Stimulated activated CD4-positive, alpha-beta T cell treated with anti-CD3 and anti-CD28 coated beads, Interleukin-12 subunit alpha, Interleukin-12 subunit beta, amount 100 ng/mL, for 4 hours (primary cell): ENCODE data around the gene NEK7.
"Not testable (repeated sequence)": the region's sequence is repeated elsewhere in the genome, so short reads cannot be mapped to it uniquely, and the experiment has no call there.

Source experiments
- DNase-seq: peaks from one replicate; pipeline ENCODE4 v3.0.0-alpha.2; 2020

The NEK7 gene

DNA sequence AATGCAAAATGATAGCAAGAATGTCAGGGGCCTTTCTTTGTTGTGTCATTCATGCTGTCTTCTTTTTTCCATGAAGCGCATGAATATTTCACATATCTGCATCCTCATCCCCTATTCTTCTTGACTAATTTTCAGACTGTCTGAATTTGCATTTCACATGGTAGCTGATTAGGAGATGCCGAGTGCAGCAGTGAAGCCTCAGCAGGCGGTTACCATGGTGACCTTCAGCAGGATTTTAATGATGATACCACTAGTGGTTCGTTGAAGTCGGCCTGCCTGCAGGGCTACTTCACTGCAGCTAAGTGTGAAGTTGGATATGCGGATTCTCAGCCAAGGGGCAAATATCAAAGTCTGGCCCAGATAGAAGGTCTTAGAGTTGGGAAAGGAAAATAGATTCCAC lies 141.8 kb downstream of the NEK7 start:
- no peak for DNase-seq

- DNase-seq = no peak
Measured at GRCh38 chr1:198300451-198300850, 143.7 kb downstream of the NEK7 start.

DNA sequence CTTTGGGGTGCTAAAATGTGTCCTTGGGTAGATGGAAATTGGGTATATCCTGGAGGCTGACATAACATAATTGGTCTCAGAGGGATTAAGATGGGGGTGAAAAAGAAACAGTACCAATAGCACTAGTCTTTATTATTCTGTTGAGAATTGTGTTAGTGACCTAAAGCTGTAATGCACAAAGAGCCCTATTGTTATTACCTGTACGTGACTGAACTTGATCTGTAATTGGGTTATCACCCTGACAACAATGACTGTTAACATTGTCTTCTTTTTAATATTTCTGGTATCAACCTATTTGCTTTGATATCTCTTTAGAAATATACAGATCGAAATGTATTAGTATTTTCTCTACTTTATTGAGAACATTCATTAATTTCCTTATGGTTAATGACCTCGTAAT lies 147.6 kb downstream of the NEK7 start:
- no peak for DNase-seq

GRCh38 chr1:198314817-198315216 lies 158.0 kb downstream of the NEK7 start:
- DNase-seq = not testable (repeated sequence)

DNA sequence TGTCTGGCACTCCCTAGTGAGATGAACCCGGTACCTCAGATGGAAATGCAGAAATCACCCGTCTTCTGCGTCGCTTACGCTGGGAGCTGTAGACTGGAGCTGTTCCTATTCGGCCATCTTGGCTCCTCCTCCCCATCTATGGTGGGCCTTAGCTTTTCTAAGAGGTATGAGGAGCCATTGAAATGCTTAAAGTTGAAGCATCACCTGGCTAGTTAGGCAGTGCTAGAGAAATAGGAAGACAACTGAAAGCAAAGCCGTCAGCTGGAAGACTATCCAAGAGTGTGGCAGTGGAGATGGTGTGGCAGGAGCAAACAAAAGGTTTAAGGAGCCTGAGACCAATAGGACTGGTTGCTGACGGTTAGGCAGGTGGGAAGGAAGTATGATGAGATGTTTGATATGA lies 158.5 kb downstream of the NEK7 start:
- not testable (repeated sequence) for DNase-seq

GRCh38 chr1:198316546-198317100 lies 159.8 kb downstream of the NEK7 start:
- DNase-seq = no peak

GRCh38 chr1:198318085-198318484 lies 161.3 kb downstream of the NEK7 start:
- DNase-seq = no peak

DNA sequence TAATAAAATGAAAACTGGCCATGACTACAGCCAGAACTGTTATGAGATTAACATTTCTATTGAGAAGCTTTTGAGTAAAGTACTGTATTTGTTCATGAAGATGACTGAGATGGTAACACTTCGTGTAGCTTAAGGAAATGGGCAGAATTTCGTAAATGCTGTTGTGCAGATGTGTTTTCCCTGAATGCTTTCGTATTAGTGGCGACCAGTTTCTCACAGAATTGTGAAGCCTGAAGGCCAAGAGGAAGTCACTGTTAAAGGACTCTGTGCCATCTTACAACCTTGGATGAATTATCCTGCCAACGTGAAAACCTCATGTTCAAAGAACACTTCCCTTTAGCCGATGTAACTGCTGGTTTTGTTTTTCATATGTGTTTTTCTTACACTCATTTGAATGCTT lies 164.0 kb downstream of the NEK7 start:
- DNase-seq = no peak

GRCh38 chr1:198326232-198326631 lies 169.4 kb downstream of the NEK7 start:
- DNase-seq = no peak

DNA sequence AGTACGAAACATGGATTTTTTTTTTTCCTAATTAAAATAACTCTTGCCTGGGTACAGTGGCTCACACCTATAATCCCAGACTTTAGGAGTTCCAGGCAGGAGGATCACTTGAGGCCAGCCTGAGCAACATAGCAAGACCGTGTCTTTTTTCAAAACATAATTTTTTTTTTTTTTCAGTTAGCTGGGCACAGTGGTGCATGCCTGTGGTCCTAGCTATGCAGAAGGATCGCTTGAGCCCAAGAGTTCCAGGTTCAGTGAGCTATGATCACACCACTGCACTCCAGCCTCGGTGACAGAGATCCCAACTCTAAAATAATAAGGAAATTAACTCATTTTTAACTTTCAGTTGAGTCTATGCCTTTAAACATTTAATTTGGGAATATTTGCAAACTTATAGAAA lies 170.1 kb downstream of the NEK7 start:
- DNase-seq = no peak

GRCh38 chr1:198328458-198329032 lies 171.7 kb downstream of the NEK7 start:
- DNase-seq = no peak

DNA sequence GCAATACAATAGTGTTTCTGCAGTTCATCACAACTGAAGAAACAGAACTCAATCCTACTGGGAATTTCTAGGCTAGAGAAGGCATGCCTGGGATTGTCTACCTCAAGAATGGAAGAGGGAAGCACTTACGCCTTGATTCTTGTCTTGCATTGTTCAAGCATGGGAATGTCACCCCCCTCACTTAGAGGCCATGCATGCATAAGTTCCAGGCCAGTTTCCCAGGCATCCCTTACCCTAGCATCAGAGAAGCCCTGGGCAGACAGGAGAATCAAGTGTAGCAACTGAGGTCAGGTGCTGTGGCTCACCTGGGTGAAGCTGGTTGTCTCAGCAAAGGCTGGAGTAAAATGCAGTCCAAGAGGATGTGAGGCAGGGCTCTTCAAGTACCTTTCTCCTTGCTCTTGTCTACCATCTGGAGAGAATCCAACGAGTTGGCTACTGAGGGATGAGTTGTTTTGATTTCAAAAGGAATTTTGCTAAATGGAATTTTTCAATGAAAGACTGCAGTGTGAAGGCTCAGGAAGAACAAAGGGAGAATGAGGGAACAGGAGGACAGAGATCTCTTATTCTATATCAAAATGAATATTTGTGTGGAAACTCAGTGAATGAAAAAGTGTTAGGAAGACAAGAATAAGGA lies 174.3 kb downstream of the NEK7 start:
- no peak for DNase-seq

GRCh38 chr1:198333744-198334143 lies 176.9 kb downstream of the NEK7 start:
- no peak for DNase-seq

- no peak for DNase-seq
Measured at GRCh38 chr1:198335663-198336062, 178.9 kb downstream of the NEK7 start.

DNA sequence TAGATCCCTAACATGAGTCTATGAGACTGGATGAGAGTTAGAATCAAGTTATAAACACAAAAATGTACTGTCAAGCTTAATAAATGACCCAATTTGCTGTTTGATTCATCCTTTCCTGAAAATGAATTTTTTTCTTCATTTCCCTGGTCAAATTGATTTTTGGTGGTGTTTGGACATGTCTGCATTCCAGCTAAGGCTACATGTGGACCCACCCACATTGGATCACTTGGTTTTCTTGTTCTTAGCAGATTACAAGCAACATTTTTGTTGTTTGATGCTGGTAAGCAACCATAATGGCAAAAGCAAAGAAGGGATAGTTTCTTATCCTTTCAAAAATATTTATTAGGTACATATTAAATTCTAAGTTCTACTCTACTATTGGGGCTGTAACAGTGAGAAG lies 181.1 kb downstream of the NEK7 start:
- DNase-seq = no peak

GRCh38 chr1:198340139-198340538 lies 183.3 kb downstream of the NEK7 start:
- DNase-seq = no peak

DNA sequence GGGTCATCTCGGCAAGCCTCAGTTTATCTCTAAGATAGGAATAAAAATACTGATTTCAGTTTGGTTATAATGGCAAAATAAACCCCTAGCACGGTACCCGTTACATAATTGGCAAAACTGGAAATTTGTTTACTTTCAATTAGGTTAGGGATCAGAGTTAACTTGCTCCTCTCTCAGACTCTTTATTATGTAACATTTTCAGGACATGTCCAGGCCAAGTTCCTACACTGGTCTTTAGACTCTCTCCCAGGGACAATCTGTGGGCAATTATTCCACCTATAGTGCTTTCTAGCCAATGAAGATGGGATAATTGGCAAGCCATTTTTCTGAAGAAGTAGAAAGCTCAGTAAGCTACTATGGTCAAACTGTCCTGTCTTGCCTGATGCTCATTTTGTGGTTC lies 189.4 kb downstream of the NEK7 start:
- DNase-seq = no peak

DNA sequence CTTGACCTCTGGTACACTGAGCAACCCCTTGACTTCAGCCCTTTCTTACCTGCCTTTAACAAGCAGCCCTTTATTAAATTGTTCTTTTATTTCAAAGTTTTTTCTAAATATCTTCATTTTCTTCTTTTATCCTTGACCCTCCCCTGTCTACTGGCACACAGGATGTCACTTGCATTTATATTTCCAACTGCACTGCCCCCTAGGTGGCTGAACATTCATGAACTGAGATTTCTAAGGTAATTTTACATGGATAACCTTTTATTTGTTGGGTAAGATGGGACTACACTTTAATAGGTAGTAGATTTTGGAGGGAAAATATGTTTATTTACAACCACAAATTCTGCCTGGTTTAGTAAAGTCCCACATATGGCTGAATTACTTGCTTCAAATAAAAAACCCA lies 193.7 kb downstream of the NEK7 start:
- DNase-seq = no peak

DNA sequence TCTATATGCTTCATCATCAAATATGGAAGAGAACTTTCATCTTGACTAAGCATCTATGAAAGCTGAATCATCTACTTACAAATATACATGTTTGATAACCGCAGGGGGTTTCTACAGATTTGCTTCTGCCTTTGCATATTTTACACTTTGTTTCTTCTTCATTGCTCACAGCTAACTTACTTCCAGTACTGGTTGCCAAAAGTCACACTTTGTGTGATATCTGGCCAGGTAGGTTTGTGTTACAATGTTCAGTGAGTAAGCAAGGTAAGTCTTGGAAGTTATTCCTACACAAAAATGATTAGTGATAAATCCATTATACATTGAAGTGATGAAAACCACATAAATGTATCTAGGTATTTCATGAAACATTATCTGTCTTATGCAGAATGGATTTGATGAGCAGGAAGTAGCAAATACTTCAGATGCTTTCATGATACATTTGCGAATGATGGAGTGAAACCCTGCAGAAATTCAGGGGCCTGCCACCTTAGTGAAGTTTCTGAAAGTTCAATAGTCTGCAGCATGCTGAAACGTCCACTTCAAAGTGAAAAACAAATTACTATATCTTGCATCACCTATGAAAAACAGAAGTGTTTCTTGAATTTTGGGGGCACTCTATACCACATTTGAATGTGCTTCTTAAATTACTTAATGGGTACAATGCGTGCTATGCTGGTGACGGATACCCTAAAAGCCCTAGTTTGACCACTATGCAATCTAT lies 196.3 kb downstream of the NEK7 start:
- DNase-seq = no peak

- no peak for DNase-seq
Measured at GRCh38 chr1:198357937-198358336, 201.1 kb downstream of the NEK7 start.

- no peak for DNase-seq
Measured at GRCh38 chr1:198359024-198359653, 202.3 kb downstream of the NEK7 start.

DNA sequence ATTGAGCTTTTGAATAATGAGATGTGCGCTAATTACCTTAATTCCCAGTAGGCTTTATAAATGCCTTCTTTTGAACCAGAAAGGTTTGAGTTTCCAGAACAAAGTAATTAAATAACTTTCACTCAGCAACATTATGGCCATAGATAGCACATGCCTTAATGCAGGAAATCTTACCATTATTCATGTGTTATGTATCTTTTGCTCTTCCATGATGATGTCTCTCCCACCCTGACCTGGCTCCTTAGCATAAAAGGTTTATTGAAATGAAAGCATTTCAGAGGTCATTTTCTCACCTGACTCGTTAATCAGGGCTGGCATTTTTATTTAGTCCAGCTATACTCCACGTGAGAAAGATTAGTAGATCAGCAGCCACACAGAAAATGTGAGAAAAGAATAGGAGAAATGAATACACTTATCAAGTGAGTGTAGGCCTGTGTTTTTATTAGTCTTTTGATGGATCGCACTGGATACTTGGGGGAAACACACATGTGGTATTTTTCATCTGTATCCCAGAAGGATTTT lies 203.5 kb downstream of the NEK7 start:
- DNase-seq = no peak

- DNase-seq = no peak
Measured at GRCh38 chr1:198361237-198361767, 204.5 kb downstream of the NEK7 start.
